Testis (tissue), 3 donors: ENCODE measurements around the gene PEPD. TPM values are rescaled to one million over a fixed set of nuclear protein-coding genes. Genes with fewer than 3 reads are reported as not detected.

Experiments
- DNase-seq: peaks from one replicate; pipeline ENCODE4 v3.0.0-alpha.2; 2019
- H3K27ac ChIP-seq, 2 donors: fragments of 200-600 bp; sonication (generic); one replicate each; pipeline ENCODE4 v1.5.1; 2019
- H3K27me3 ChIP-seq: fragments of 200-600 bp; sonication (generic); one replicate; pipeline ENCODE4 v1.5.1; 2019
- H3K36me3 ChIP-seq: fragments of 200-600 bp; sonication (generic); one replicate; pipeline ENCODE4 v1.5.1; 2017; ENCODE audit warnings: low read depth; ENCODE audit errors: missing control alignments
- H3K4me1 ChIP-seq: fragments of 200-600 bp; sonication (generic); one replicate; pipeline ENCODE4 v1.5.1; 2019
- H3K4me3 ChIP-seq, 2 donors: fragments of 200-600 bp; sonication (generic); one replicate each; pipeline ENCODE4 v1.5.1; 2017 to 2019
- H3K9me3 ChIP-seq: fragments of 200-600 bp; sonication (generic); one replicate; pipeline ENCODE4 v1.5.1; 2017
- POLR2A ChIP-seq: fragments of 450-650 bp; IDR thresholded peaks from one replicate; pipeline ENCODE4 v1.6.1; 2017; ENCODE audit warnings: antibody characterized with exemption, mild to moderate bottlenecking, moderate library complexity
- WGBS, 2 donors: methylation state at CpG; one replicate each; pipeline ENCODE4 v1.1.5; 2018; 5-methylcytosine and 5-hydroxymethylcytosine counted together
- intact Hi-C: fragments of 100-400 bp; cut with DNase I; formaldehyde crosslinking; loops from one replicate; pipeline ENCODE4 v1.15.1; 2023; ENCODE audit warnings: low total_unique reads
- polyA plus RNA-seq: library from polyadenylated mRNA; stranded (reverse); fragments of 350-450 nt; fragmentation: Illumina TruSeq; extraction: RNeasy Lipid Tissue Mini Kit (QIAGEN cat#74804); gene quantifications from one replicate; pipeline ENCODE4 v1.2.3, GENCODE V29; 2014; ENCODE audit warnings: low read depth, low replicate concordance; ENCODE audit not compliant: insufficient read depth
- total RNA-seq, 2 donors: library from RNA; depleted of rRNA; stranded (reverse); fragments of >200 nt; gene quantifications; one replicate each; pipeline ENCODE4 v1.2.3, GENCODE V29; 2016
- TF ChIP-seq, protein P1 (sequence below), 3 experiments: fragments of 450-650 bp in 2 of 3; fragments of 200-600 bp in 1 of 3; sonication (generic) in 1 of 3; IDR thresholded peaks; one replicate each; pipeline ENCODE4 v1.5.1; 2016 to 2019; ENCODE audit warnings: antibody characterized with exemption in 3 of 3, mild to moderate bottlenecking in 2 of 3, moderate library complexity in 1 of 3

The PEPD gene
- total and polyA plus RNA-seq, 3 donors from 2014 or later, result 51.1 to 87.9 (median 58.0) TPM

DNA sequence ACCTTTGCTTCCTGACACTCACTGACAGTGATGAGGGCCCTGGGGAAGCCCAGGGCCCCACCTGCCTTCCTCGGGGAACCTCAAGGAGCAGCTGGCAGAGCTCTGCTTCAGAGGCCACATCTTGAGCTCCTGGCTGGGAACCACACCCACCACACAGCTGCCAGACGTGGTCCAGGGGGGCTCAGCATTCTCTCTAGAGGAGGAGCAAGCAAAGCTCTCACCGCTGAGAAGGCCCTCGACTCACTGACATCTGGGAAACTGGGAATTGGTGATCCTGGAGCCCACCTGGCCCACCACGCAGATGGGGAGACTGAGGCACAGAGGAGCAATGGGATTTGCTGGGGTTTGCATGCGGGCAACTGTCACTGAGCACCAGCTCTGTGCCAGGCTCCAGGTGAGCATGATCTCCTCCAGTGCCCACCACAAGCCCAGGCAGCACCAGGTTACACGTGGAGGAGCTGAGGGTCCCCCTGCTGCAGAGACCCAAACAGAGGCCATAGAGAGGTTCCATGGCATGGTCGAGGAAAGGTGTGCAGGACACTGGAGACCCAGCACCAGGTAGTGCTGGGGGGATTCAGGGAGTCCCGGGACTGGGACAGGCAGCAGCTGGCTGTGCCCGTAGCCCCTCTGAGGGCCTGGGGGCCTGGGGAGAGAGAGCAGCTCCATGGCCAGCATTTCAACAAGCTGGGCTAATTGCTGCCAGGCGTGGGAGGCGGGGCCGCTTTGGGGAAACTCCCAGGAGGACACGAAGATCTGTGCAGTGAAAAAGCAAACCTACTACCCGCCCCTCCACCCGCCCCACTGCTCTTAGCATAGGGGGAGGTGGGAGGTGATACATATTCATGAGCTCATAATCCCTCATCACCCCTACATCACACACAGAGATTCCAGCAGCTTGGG is 33.4 kb downstream of the PEPD start:
- intact Hi-C loops, result no loop called here
- Histone ChIP-seq H3K27ac (no peak overlapping the region), H3K4me3 (no peak overlapping the region), H3K27me3 (no peaks in the 10 kb centered on the region), H3K4me1 (no peaks in the 10 kb centered on the region), H3K9me3 (no peaks in the 10 kb centered on the region), H3K36me3 (no peaks in the 10 kb centered on the region)
- WGBS, 2 donors, result 87 to 88% methylated on average over 9 to 16 of the region's 16 CpGs
- no peak for DNase-seq
- no peak for TF ChIP-seq POLR2A
- TF ChIP-seq, protein P1, sequence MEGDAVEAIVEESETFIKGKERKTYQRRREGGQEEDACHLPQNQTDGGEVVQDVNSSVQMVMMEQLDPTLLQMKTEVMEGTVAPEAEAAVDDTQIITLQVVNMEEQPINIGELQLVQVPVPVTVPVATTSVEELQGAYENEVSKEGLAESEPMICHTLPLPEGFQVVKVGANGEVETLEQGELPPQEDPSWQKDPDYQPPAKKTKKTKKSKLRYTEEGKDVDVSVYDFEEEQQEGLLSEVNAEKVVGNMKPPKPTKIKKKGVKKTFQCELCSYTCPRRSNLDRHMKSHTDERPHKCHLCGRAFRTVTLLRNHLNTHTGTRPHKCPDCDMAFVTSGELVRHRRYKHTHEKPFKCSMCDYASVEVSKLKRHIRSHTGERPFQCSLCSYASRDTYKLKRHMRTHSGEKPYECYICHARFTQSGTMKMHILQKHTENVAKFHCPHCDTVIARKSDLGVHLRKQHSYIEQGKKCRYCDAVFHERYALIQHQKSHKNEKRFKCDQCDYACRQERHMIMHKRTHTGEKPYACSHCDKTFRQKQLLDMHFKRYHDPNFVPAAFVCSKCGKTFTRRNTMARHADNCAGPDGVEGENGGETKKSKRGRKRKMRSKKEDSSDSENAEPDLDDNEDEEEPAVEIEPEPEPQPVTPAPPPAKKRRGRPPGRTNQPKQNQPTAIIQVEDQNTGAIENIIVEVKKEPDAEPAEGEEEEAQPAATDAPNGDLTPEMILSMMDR (IDR thresholded peaks at IDR 0.05), result no peak

DNA sequence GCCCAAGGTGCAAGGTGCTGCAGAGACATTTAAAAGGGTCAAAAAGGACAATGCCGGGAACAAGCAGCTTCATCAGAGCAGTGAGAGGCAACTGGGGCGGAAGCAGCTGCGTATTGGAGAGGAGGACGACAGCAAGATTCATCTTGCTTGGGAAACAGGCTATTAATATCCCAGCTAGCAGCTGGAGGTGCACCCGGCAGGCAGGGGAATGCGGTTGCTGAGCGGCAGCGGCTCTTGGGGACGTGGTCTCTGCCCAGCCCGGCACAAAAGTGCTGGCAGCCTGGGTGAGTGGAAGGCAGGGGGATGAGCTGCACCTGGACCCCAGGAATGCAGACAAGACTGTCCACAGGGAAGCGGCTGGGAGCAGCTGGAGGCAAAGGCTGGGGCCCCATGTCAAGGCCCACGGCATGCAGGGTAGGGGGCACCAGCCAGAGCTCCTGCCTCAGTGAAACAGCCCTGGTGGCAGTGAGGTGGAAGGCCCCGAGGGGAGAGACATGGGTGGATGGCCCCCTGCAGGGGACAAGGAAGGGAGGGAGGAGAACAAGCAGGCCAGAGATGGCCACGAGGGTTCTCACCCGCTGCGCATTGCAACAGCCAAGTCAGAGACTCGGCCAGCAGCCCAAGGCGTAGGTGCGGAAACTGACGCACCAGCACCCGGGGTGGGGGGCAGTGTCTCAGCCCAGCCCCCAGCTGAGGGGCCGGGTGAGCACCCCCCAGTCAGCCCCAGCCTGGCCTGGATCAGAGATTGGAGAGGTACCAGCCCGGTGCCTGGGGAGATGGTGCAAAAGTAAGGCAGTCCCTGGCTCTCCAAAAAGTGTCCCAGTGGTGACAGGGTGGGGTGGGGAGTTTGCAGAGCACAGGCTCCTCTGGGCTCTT is 34.4 kb downstream of the PEPD start:
- DNase-seq, result no peak
- Histone ChIP-seq H3K36me3 (no peaks in the 10 kb centered on the region), H3K27ac (no peak overlapping the region), H3K27me3 (no peaks in the 10 kb centered on the region), H3K9me3 (no peaks in the 10 kb centered on the region), H3K4me1 (no peaks in the 10 kb centered on the region), H3K4me3 (no peak overlapping the region)
- no peak for TF ChIP-seq POLR2A
- TF ChIP-seq, protein P1 (IDR thresholded peaks at IDR 0.05), result no peak
- 82 to 89% methylated on average over 13 to 23 of the region's 23 CpGs for WGBS, 2 donors
- intact Hi-C loops, result no loop called here

GRCh38 chr19:33486407-33486806 is 35.2 kb downstream of the PEPD start:
- H3K36me3 ChIP-seq, result no peaks in the 10 kb centered on the region
- H3K27ac ChIP-seq, result no peak overlapping the region
- no peaks in the 10 kb centered on the region for H3K27me3 ChIP-seq
- H3K4me1 ChIP-seq, result no peaks in the 10 kb centered on the region
- TF ChIP-seq, protein P1 (IDR thresholded peaks at IDR 0.05), result no peak
- no peak for TF ChIP-seq POLR2A
- H3K4me3 ChIP-seq, result no peak overlapping the region
- no peaks in the 10 kb centered on the region for H3K9me3 ChIP-seq
- DNase-seq, result no peak
- intact Hi-C loops, result no loop called here
- WGBS, 2 donors, result 92 to 98% methylated on average over 7 to 8 of the region's 8 CpGs

- no peak for TF ChIP-seq POLR2A
- TF ChIP-seq, protein P1 (IDR thresholded peaks at IDR 0.05), result no peak
- H3K4me3 ChIP-seq, result no peak overlapping the region
- no peaks in the 10 kb centered on the region for H3K9me3 ChIP-seq
- intact Hi-C loops, result no loop called here
- DNase-seq, result no peak
- H3K27ac ChIP-seq, result no peak overlapping the region
- 91 to 92% methylated on average over 8 of the region's 8 CpGs for WGBS, 2 donors
- no peaks in the 10 kb centered on the region for H3K4me1 ChIP-seq
- H3K27me3 ChIP-seq, result no peaks in the 10 kb centered on the region
- H3K36me3 ChIP-seq, result no peaks in the 10 kb centered on the region
Measured at GRCh38 chr19:33484226-33484774, 37.3 kb downstream of the PEPD start.
